ENCODE data around the gene STK10. TPM values are rescaled to one million over a fixed set of nuclear protein-coding genes. Genes with fewer than 3 reads are reported as not detected.

The STK10 gene
- total RNA-seq, 1 experiment from 2014 or later = 22.9 TPM

- TF ChIP-seq ZBTB33 (IDR thresholded peaks at IDR 0.05; ENCODE audit: extremely low read depth, insufficient replicate concordance, low read length) (no peak), SP1 (IDR thresholded peaks at IDR 0.05; ENCODE audit: low read depth) (no peak), POLR2A (IDR thresholded peaks at IDR 0.05; ENCODE audit: borderline replicate concordance, extremely low read depth, insufficient read depth, insufficient read length) (no peak)
- TF ChIP-seq, protein P1, sequence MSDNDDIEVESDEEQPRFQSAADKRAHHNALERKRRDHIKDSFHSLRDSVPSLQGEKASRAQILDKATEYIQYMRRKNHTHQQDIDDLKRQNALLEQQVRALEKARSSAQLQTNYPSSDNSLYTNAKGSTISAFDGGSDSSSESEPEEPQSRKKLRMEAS (IDR thresholded peaks at IDR 0.05) = no peak
Measured at GRCh38 chr5:172163346-172163745, 24.7 kb downstream of the STK10 start (continued).

GRCh38 chr5:172162987-172163343 is 25.1 kb downstream of the STK10 start:
- Histone ChIP-seq H3K9me2 (ENCODE audit: insufficient read depth) (no peaks in the 10 kb centered on the region), H3K79me2 (ENCODE audit: insufficient read depth, low read length) (peaks cover 3% of the 10 kb centered on the region; the same call in 1 of the 2 replicates), H4K20me1 (ENCODE audit: insufficient read depth) (no peaks in the 10 kb centered on the region), H2AFZ (ENCODE audit: low read depth, low read length, poor library complexity, severe bottlenecking) (no peak overlapping the region), H3K9me3 (ENCODE audit: control insufficient read depth in 1 of 2, insufficient read depth in 1 of 2, low read depth in 1 of 2, low read length in 2 of 2) (no peaks in the 10 kb centered on the region), H3K9ac (ENCODE audit: low read length) (no peak overlapping the region), H3K27me3 (ENCODE audit: insufficient read depth, low read length) (no peaks in the 10 kb centered on the region), H3K36me3 (ENCODE audit: control insufficient read depth in 1 of 2, insufficient read depth in 2 of 2, low read length in 2 of 2) (no peaks in the 10 kb centered on the region), H3K4me2 (ENCODE audit: low read length) (no peak overlapping the region), H3K4me3 (replicated peaks in 1 of 2; ENCODE audit: low read depth in 1 of 2, low read length in 2 of 2) (no peak overlapping the region), H3K4me1 (ENCODE audit: control insufficient read depth in 1 of 2, insufficient read depth in 2 of 2, low read length in 2 of 2) (no peaks in the 10 kb centered on the region; a peak in 2 of 4 replicates), H3K27ac (ENCODE audit: low read depth, low read length) (no peak overlapping the region)
- CTCF ChIA-PET = no interaction called here
- intact Hi-C loops (cut with micrococcal nuclease) = no loop called here
- RAD21 ChIA-PET (ENCODE audit: low non-redundant PET in 1 of 2, low total read pairs in 2 of 2, uncharacterized antibody in 2 of 2, unreplicated experiment in 2 of 2) = interaction anchor here in 1 of 2 experiments (0.6 kb wide), 2 partner anchors 10 to 19 kb away, joined by 3 read pairs; no protein-coding TSS in a partner anchor
- BruUV-seq (replicated peaks) = no TSS peak
- no peak for ATAC-seq
- no peak for DNase-seq (ENCODE audit: low read depth, low spot score)
- TF ChIP-seq CEBPB (IDR thresholded peaks at IDR 0.05; ENCODE audit: low read depth) (no peak), CBX3 (IDR thresholded peaks at IDR 0.05; ENCODE audit: low read depth) (no peak), FOSL1 (IDR thresholded peaks at IDR 0.05; ENCODE audit: low read depth) (no peak), SIN3A (IDR thresholded peaks at IDR 0.05; ENCODE audit: low read depth) (no peak)
- TF ChIP-seq, protein P1 (IDR thresholded peaks at IDR 0.05) = no peak
- POLR2A ChIA-PET = no interaction called here
